Activated T-helper 1 cell treated with anti-CD3 and anti-CD28 coated beads, Interleukin-12 subunit alpha, Interleukin-12 subunit beta, Interleukin-2, Interleukin-4 antibody, amounts not matched to agents 30 ng/mL and 10 ng/mL and 1 ng/mL, durations not matched to agents 14 hours and 24 hours and 36 hours (primary cell): ENCODE data around the gene ITGA5. TPM values are rescaled to one million over a fixed set of nuclear protein-coding genes. Genes with fewer than 3 reads are reported as not detected.

Experiments
- DNase-seq: peaks from one replicate; pipeline ENCODE4 v3.0.0; 2021; ENCODE audit warnings: low spot score
- H3K27ac Mint-ChIP-seq: one replicate; pipeline ENCODE4 v1.8.0; 2021; ENCODE audit warnings: mild to moderate bottlenecking, mixed read lengths
- H3K27me3 Mint-ChIP-seq: one replicate; pipeline ENCODE4 v1.8.0; 2022; ENCODE audit warnings: mild to moderate bottlenecking, moderate library complexity, mixed read lengths; ENCODE audit not compliant: insufficient read depth
- H3K36me3 Mint-ChIP-seq: one replicate; pipeline ENCODE4 v1.8.0; 2021; ENCODE audit warnings: low read depth, mixed read lengths
- H3K4me1 Mint-ChIP-seq: one replicate; pipeline ENCODE4 v1.8.0; 2021; ENCODE audit warnings: low read depth, mixed read lengths
- H3K4me3 Mint-ChIP-seq: one replicate; pipeline ENCODE4 v1.8.0; 2021; ENCODE audit warnings: mild to moderate bottlenecking, moderate library complexity, mixed read lengths
- H3K9me3 Mint-ChIP-seq: one replicate; pipeline ENCODE4 v1.8.0; 2021; ENCODE audit warnings: mixed read lengths
- intact Hi-C: fragments of 100-400 bp; cut with micrococcal nuclease; formaldehyde crosslinking; loops from one replicate; pipeline ENCODE4 v1.15.1; 2024
- total RNA-seq: library from RNA; stranded (reverse); gene quantifications from 2 replicates; pipeline ENCODE4 v1.2.3, GENCODE V29; 2022

ITGA5 gene
- total RNA-seq, result 31.2 and 31.6 TPM in 2 replicates

DNA sequence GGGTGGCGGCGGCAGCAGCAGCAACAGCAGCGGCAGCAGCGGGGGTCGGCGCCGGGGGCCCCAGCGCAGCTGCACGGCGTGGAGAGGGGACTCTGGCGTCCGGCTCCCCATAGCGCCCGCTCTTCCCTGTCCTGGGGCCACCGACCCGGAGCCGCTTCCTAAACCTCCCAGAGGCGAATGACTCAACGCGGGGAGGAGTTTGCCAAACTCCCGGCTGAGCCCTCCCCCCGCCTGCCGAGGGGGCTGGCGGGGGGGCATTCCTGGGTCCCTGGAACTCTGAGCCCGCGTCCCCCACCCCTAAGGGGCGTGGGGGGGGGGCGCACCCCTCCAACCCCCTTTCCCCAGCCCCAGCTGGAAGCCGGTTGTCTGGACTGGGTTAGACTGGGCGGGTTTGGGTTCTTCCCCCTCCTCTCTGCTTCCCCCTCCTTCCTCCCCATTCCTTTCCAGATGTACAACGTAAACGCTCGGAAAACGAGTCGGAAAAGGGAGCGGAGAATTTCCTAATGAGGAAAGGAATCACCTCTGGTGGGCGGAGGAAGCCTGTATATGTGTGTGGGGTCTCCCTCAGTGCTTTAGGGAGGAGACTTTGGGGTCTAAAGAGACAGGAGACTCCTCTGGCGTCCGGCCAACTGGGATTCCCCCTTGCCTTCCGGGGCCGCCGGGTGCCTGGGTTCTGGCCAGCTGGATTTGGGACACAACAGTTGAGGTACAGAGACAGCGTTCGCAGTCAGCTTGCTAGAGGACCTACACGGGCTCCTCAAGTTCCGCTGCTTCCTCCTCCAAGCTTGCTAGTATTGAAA lies at the start of gene ITGA5:
TSS of gene ITGA5 (minus strand) at position 179 of the 800 bp plus-strand sequence. CDS start at position 111, 68 bp downstream.
- Mint-ChIP-seq H3K36me3 (no peaks in the 10 kb centered on the region), H3K4me1 (peaks cover 52% of the 10 kb centered on the region), H3K27me3 (peaks cover 16% of the 10 kb centered on the region), H3K4me3 (peak within 1 kb of the TSS; percentile 80), H3K27ac (peak within 1 kb of the TSS; percentile 86), H3K9me3 (no peaks in the 10 kb centered on the region)
- no peak for DNase-seq
- intact Hi-C loops, result loop anchor here (1.0 to 10.0 kb wide), 3 partner anchors 15 to 566 kb away; partner anchors contain the start of genes NCKAP1L and TESPA1

DNA sequence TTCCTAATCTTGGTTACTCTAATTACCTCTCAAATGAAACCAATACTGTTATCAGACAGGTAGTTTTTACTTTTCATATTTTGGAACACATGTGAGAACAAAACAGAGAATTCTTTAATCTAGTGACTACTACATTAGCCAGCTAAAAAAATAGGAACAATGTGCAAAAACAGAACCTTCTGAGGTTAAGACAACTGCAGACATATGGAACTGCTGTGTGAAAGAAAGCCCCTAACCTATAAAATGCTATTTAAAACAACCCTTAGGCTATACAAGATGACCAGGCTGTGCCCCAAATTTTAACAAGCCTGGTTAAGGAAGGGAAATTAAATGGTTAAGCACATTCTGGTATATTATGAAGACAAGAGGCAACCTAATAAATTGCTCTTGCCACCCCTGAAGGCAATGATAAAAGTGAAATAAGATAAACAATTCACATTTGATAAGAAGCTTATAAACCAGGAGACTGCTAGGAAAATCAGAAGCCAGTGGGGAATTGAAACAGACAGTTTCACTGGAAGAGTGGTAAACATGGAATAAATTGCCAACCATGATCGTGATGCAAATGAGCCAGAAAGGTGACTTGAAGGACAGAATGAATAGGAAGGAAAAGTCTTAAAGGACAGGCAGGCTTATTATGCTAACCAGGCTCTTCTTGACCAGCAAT lies 46.9 kb upstream of the ITGA5 start:
- H3K27me3 Mint-ChIP-seq, result peaks cover 36% of the 10 kb centered on the region
- DNase-seq, result no peak
- no peaks in the 10 kb centered on the region for H3K9me3 Mint-ChIP-seq
- H3K36me3 Mint-ChIP-seq, result no peaks in the 10 kb centered on the region
- no peaks in the 10 kb centered on the region for H3K4me1 Mint-ChIP-seq
- intact Hi-C loops, result no loop called here
- H3K27ac Mint-ChIP-seq, result no peak overlapping the region
- H3K4me3 Mint-ChIP-seq, result no peak overlapping the region

DNA sequence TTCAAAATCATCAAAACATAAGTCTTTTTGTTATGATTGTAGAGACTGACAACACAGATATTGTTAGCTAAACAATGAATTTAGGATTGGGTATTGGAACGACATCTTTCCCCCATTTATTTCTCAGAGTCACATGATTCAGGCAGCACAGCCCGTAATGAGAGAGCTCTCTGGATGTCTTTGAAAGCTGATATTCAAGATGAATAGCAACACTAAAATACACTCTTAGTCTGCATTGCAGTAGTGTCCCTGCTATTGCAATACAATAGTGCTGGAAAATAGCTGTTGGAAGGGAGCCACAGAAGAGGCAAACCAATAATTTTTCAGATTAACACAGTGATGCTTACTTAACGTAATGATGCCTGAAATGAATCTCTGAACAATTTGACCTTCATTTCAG lies 44.4 kb upstream of the ITGA5 start:
- H3K36me3 Mint-ChIP-seq, result no peaks in the 10 kb centered on the region
- no peaks in the 10 kb centered on the region for H3K4me1 Mint-ChIP-seq
- intact Hi-C loops, result no loop called here
- no peaks in the 10 kb centered on the region for H3K9me3 Mint-ChIP-seq
- no peak for DNase-seq
- H3K4me3 Mint-ChIP-seq, result no peak overlapping the region
- peaks cover 39% of the 10 kb centered on the region for H3K27me3 Mint-ChIP-seq
- no peak overlapping the region for H3K27ac Mint-ChIP-seq

DNA sequence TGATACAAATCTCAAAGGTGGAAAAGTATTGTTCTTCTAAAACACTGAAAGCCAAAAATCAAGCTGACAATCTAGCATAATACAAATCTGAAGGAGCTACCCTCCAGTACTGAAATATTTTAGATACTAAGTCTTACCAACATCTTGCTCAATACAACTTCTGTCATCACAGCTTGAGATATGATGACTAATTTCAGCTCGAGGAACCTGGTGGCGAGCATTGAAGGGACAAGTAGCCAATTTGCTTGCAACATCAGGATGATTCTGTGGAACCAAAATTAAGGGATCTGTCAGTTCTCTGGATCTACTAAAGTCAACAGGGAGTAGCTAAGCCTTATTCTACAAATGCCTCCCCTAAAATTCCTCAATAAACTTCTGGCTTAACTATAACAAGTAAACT lies 44.0 kb upstream of the ITGA5 start:
- DNase-seq, result no peak
- Mint-ChIP-seq H3K4me1 (no peaks in the 10 kb centered on the region), H3K36me3 (no peaks in the 10 kb centered on the region), H3K9me3 (no peaks in the 10 kb centered on the region), H3K4me3 (no peak overlapping the region), H3K27ac (no peak overlapping the region), H3K27me3 (peaks cover 39% of the 10 kb centered on the region)
- intact Hi-C loops, result no loop called here

DNA sequence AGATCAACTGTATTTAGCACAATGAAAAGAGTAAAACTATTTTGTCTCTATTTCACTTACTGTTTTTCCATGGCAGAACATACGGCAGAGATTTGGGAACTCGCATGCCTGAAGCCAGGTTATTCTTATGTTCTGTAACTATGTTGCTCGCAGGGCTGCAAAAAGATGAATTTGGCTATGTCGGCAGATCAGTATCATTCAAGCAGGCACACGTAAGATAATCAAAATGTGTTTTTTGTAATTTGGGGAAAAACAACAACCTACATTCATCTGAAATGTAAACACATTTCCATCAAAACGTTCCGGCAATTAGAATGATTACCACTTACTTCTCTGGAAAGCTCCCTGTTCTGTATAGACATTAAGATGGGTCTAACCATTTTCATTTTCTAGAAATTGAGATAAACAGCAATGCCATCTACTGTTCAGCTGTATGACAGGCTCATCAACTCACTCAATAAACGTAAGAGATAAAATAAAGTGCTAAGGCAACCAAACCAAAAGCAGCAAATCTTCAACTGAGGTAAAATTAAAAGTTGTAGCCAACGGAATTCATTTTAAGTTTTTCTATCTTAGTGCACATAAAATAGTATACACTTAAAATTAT lies 41.4 kb upstream of the ITGA5 start:
- Mint-ChIP-seq H3K9me3 (no peaks in the 10 kb centered on the region), H3K36me3 (no peaks in the 10 kb centered on the region), H3K27me3 (peaks cover 39% of the 10 kb centered on the region), H3K27ac (no peak overlapping the region), H3K4me3 (no peak overlapping the region), H3K4me1 (no peaks in the 10 kb centered on the region)
- intact Hi-C loops, result no loop called here
- DNase-seq, result no peak

DNA sequence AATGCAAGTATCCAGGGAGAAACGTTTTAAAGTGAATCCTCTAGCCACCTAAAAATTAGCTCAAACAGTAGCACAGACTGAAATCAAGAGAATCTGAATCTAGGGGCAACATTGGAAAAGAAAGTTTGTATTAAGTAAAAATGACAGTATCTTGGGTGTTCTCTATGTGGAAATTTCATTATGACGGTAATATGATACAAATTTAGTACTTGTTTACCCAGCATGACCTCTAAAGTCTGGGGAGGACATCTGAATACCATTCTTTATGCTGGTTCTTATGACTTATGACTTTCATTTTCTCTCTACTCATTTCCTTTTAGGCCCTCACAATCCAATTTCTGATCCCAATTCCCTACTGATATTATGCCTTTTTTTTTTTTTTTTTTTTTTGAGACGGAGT lies 40.3 kb upstream of the ITGA5 start:
- intact Hi-C loops, result no loop called here
- Mint-ChIP-seq H3K36me3 (no peaks in the 10 kb centered on the region), H3K27me3 (peaks cover 36% of the 10 kb centered on the region), H3K9me3 (no peaks in the 10 kb centered on the region), H3K4me1 (no peaks in the 10 kb centered on the region), H3K27ac (no peak overlapping the region), H3K4me3 (no peak overlapping the region)
- DNase-seq, result no peak

DNA sequence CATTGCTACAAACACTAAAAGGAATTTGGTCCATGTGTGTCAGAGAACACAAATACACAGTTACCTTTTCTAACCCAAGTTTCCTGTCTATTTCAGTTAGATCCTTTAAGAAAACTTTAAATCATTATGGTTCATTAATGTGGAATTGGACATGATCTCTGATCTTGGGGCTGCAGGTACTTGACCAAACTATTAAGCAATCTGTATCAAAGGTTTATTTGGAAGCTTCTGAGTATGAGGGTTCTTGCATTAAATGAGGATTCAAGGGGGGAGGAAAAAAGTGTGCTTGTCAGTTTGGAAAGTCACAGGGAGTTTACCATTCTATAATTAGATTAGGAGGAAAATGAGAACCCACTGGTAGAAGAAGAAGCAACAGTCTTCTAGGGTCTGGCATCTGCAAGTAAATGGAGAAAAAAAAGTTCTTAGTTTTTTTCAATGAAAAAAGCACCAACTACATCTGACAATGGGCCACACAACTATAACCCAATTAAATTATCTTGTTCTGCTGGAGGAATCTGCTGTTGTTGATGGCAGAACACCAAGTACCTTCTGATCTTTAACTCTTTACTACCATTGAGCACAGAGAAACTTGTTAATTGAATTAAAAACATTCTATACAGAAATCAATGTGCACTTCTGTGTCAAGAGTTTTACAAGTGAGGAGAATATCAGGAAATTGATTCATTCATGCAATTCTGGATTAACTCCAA lies 36.8 kb upstream of the ITGA5 start:
- Mint-ChIP-seq H3K4me3 (no peak overlapping the region), H3K36me3 (no peaks in the 10 kb centered on the region), H3K9me3 (no peaks in the 10 kb centered on the region), H3K27me3 (peaks cover 32% of the 10 kb centered on the region), H3K27ac (no peak overlapping the region), H3K4me1 (no peaks in the 10 kb centered on the region)
- DNase-seq, result no peak
- intact Hi-C loops, result no loop called here

DNA sequence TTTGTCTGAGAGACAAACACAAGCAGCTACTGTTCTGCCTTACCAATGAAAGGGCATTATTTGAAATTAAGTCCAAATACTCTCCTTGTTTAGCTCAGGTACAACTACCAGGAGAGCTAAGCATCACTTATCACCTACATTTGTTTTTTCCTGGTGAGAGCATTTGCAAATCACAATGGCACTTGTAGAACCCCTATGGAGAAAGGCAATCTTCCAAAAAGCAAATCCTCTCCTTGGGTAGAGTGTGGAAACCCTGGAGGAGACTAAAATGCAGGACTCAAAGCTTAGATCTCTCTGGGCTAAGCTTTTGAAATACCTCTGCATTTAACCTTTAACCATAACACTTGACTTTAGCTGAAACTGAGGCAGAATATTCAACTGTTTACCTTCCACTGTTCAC lies 33.6 kb upstream of the ITGA5 start:
- Mint-ChIP-seq H3K27me3 (peaks cover 31% of the 10 kb centered on the region), H3K36me3 (no peaks in the 10 kb centered on the region), H3K27ac (no peak overlapping the region), H3K4me1 (no peaks in the 10 kb centered on the region), H3K9me3 (no peaks in the 10 kb centered on the region), H3K4me3 (no peak overlapping the region)
- intact Hi-C loops, result no loop called here
- DNase-seq, result no peak

DNA sequence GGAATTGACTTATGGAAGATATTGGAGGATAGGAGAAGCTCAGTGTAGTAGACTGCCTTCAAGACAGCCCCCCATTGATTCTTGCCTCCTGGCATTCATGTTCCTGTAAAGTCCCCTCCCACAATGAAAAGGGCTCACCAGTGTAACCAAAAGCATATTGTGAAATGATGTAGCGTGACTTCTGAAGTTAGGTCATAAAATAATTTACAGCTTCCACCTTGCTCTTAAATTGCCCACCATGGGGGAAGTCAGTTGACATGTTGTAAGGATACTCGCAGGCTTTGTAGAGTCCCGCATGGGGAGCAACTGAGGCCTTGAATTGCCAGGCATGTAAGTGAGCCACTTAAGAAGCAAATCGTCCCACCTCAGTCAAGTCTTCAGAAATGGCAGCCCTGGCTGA lies 29.3 kb upstream of the ITGA5 start:
- intact Hi-C loops, result no loop called here
- Mint-ChIP-seq H3K27ac (no peak overlapping the region), H3K4me3 (no peak overlapping the region)

DNA sequence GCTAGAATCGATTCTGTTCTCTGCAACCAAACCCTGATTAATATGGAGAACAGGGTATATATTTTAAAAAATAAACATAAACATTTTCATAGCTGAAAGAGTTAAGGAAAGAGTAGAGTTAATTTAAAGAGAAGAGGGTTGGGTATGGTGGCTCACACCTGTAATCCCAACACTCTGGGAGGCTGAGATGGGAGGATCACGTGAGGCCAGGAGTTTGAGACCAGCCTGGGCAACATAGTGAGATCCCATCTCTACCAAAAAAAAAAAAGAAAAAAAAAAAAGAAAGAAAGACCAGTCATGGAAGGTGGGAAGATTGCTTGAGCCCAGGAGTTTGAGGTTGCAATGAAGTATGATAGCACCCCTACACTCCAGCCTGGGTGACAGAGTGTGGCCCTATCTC lies 28.9 kb upstream of the ITGA5 start:
- peaks cover 24% of the 10 kb centered on the region for H3K27me3 Mint-ChIP-seq
- intact Hi-C loops, result no loop called here
- no peak overlapping the region for H3K4me3 Mint-ChIP-seq
- H3K36me3 Mint-ChIP-seq, result no peaks in the 10 kb centered on the region
- H3K4me1 Mint-ChIP-seq, result peaks cover under 1% of the 10 kb centered on the region
- no peak overlapping the region for H3K27ac Mint-ChIP-seq
- H3K9me3 Mint-ChIP-seq, result no peaks in the 10 kb centered on the region
- no peak for DNase-seq

More for the DNA sequence above, 29.3 kb upstream of the ITGA5 start:
- no peak for DNase-seq
- Mint-ChIP-seq H3K4me1 (no peaks in the 10 kb centered on the region), H3K9me3 (no peaks in the 10 kb centered on the region), H3K36me3 (no peaks in the 10 kb centered on the region), H3K27me3 (peaks cover 24% of the 10 kb centered on the region)

DNA sequence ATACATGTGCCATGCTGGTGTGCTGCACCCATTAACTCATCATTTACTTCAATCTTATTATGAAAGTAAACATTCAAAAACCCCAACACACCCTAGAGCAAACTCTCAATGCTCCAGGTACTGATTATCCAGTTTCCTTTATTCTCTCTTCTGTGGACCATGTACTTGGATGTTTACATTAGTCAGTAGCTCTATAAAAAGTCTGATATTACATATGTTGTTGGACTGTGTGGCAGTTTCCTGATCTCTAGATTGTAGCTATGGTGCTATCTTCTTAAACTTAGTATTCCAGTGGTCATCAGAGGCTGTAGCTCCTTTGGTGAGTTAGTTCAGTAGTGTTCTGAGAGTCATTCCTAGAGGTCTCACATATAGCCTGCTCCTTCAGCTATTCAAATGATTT lies 25.1 kb upstream of the ITGA5 start:
- H3K27ac Mint-ChIP-seq, result no peak overlapping the region
- DNase-seq, result no peak
- H3K4me1 Mint-ChIP-seq, result peaks cover 10% of the 10 kb centered on the region
- no peaks in the 10 kb centered on the region for H3K36me3 Mint-ChIP-seq
- H3K9me3 Mint-ChIP-seq, result no peaks in the 10 kb centered on the region
- intact Hi-C loops, result no loop called here
- H3K4me3 Mint-ChIP-seq, result no peak overlapping the region
- peaks cover 9% of the 10 kb centered on the region for H3K27me3 Mint-ChIP-seq

DNA sequence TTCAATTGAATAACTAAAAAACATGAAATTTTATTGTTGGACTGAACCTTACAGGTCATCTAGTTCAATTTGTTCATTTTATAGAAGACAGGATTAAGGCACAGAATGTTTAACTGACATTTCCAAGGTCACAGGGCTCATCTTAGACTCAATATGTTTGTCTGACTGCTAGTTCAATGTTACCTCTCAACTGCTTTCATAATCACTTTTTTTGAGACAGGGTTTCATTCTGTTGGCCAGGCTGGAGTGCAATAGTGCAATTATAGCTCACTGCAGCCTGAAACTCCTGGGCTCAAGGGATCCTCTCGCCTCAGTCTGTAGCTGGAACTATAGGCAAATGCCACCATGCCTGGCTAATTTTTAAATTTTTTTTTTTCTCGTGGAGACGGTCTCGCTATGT lies 24.4 kb upstream of the ITGA5 start:
- H3K27me3 Mint-ChIP-seq, result peaks cover 9% of the 10 kb centered on the region
- H3K27ac Mint-ChIP-seq, result no peak overlapping the region
- peaks cover 10% of the 10 kb centered on the region for H3K4me1 Mint-ChIP-seq
- intact Hi-C loops, result no loop called here
- DNase-seq, result no peak
- no peak overlapping the region for H3K4me3 Mint-ChIP-seq
- no peaks in the 10 kb centered on the region for H3K9me3 Mint-ChIP-seq
- H3K36me3 Mint-ChIP-seq, result no peaks in the 10 kb centered on the region

DNA sequence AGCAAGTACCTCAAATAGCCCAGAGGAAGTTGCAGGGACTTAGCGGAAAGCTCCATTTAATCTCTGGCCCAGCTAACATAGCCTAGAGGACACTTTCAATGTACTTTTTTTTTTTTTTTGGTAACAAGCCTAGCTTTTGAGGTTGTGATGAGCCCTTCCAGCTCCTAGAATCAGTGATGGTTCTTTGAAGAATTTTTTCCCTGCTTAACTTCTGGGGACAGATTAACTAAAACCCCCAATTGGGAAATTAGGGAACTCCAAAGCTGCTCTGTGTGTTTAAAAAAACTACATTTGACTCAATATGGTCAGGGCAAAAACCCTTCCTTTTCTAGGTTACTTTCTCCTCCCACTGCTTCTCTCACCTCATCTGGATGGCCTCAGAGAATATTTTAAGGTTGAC lies 23.9 kb upstream of the ITGA5 start:
- intact Hi-C loops, result no loop called here
- Mint-ChIP-seq H3K9me3 (no peaks in the 10 kb centered on the region), H3K4me1 (peaks cover 10% of the 10 kb centered on the region), H3K4me3 (no peak overlapping the region), H3K36me3 (no peaks in the 10 kb centered on the region), H3K27me3 (peaks cover 9% of the 10 kb centered on the region), H3K27ac (no peak overlapping the region)
- DNase-seq, result no peak
